Esophagus muscularis mucosa (tissue), 4 donors: ENCODE data around the gene LRP3. TPM values are rescaled to one million over a fixed set of nuclear protein-coding genes. Genes with fewer than 3 reads are reported as not detected.

Experiments
- DNase-seq: peaks from one replicate; pipeline ENCODE4 v3.0.0-alpha.2; 2017; ENCODE audit errors: extremely low spot score
- H3K27ac ChIP-seq, 4 donors: fragments of 200-600 bp; sonication (generic); replicated peaks in 1 of 4; 1 replicate in 3 of 4; 2 replicates in 1 of 4; pipeline ENCODE4 v1.5.1; 2016 to 2019; ENCODE audit warnings: mild to moderate bottlenecking in 1 of 4
- H3K27me3 ChIP-seq, 4 donors: fragments of 200-600 bp; sonication (generic); one replicate each; pipeline versions ENCODE4 v1.5.1 to v1.6.0; 2016 to 2019
- H3K36me3 ChIP-seq, 4 donors: fragments of 200-600 bp; sonication (generic); one replicate each; pipeline ENCODE4 v1.5.1; 2016 to 2019
- H3K4me1 ChIP-seq, 4 donors: fragments of 200-600 bp; sonication (generic); one replicate each; pipeline ENCODE4 v1.5.1; 2016 to 2019
- H3K4me3 ChIP-seq, 4 donors: fragments of 200-600 bp; sonication (generic); 1 replicate in 2 of 4; 2 replicates in 2 of 4; pipeline ENCODE4 v1.5.1; 2016 to 2019; ENCODE audit warnings: mild to moderate bottlenecking in 4 of 4, moderate library complexity in 1 of 4
- H3K9me3 ChIP-seq, 4 donors: fragments of 200-600 bp; sonication (generic); 1 replicate in 3 of 4; 2 replicates in 1 of 4; pipeline ENCODE4 v1.5.1; 2016 to 2019
- CTCF ChIP-seq, 3 experiments: fragments of 200-600 bp in 2 of 3; fragments of 450-650 bp in 1 of 3; sonication (generic) in 2 of 3; IDR thresholded peaks; one replicate each; pipeline ENCODE4 v1.5.1; 2017 to 2019; ENCODE audit warnings: antibody characterized with exemption in 3 of 3, mild to moderate bottlenecking in 2 of 3, moderate library complexity in 1 of 3
- EP300 ChIP-seq: sonication (generic); formaldehyde crosslinking; IDR thresholded peaks from one replicate; pipeline ENCODE4 v1.6.1; 2017; ENCODE audit warnings: antibody characterized with exemption
- POLR2A ChIP-seq: fragments of 450-650 bp; IDR thresholded peaks from one replicate; pipeline ENCODE4 v1.6.1; 2017; ENCODE audit warnings: antibody characterized with exemption, moderate library complexity, mild to moderate bottlenecking, low read depth
- POLR2AphosphoS5 ChIP-seq, 2 donors: sonication (generic); formaldehyde crosslinking; IDR thresholded peaks; one replicate each; pipeline ENCODE4 v1.6.1; 2017; ENCODE audit warnings: antibody characterized with exemption in 2 of 2
- WGBS: methylation state at CpG from one replicate; pipeline ENCODE4 v1.1.5; 2018; 5-methylcytosine and 5-hydroxymethylcytosine counted together
- intact Hi-C: fragments of 100-400 bp; cut with DNase I; formaldehyde crosslinking; loops from one replicate; pipeline ENCODE4 v1.15.1; 2023
- total RNA-seq, 4 donors: library from RNA; depleted of rRNA; stranded (reverse); fragments of >200 nt; gene quantifications; one replicate each; pipeline versions ENCODE4 v1.1.0 to v1.2.1, GENCODE V29; 2016

Gene LRP3
- total RNA-seq, 4 donors from 2014 or later = 34.5 to 76.7 (median 62.6) TPM

DNA sequence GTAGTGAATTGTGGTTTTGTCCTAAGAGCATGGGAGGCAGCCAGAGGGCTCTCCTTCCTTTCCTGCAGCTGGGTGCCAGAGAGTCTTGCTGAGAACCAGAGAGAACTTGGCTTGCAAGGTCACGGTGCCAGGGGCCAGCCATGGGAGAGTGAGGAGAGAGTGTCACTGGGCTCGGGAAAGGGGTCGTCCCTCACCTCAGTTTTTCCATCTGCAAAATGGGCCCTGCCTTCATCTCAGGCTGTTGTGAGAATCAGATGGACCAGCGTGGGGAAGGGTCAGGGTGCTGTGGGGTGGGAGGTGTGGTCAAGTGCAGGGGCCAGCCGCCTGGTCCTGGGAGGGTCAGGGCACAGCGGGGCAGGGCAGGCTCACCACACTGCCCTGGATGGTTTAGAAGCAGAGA is 7.3 kb downstream of the LRP3 start:
- intact Hi-C loops = no loop called here
- no peaks in the 10 kb centered on the region for H3K27me3 ChIP-seq
- H3K36me3 ChIP-seq = peaks cover 0 to 74% (median 53%) of the 10 kb centered on the region in 4 donors
- H3K4me3 ChIP-seq = no peak overlapping the region
- TF ChIP-seq CTCF (IDR thresholded peaks at IDR 0.05) = no peak
- TF ChIP-seq POLR2A = no peak
- H3K27ac ChIP-seq = no peak overlapping the region
- 97% methylated on average over 6 of the region's 6 CpGs for WGBS
- H3K4me1 ChIP-seq = peaks cover 0 to 2% (median 0%) of the 10 kb centered on the region in 4 donors
- no peak for DNase-seq
- H3K9me3 ChIP-seq = no peaks in the 10 kb centered on the region

- no peak for TF ChIP-seq EP300
- no peak for TF ChIP-seq POLR2AphosphoS5 (IDR thresholded peaks at IDR 0.05)
- TF ChIP-seq CTCF (IDR thresholded peaks at IDR 0.05) = no peak
- TF ChIP-seq POLR2A = no peak
- Histone ChIP-seq H3K4me3 (no peak overlapping the region), H3K36me3 (peaks cover 3 to 79% (median 57%) of the 10 kb centered on the region in 4 donors), H3K27me3 (no peaks in the 10 kb centered on the region), H3K9me3 (no peaks in the 10 kb centered on the region), H3K27ac (no peak overlapping the region), H3K4me1 (no peaks in the 10 kb centered on the region)
- 95% methylated on average over 7 of the region's 15 CpGs for WGBS
- intact Hi-C loops = no loop called here
- DNase-seq = no peak
Observed at GRCh38 chr19:33201886-33202545, 7.9 kb downstream of the LRP3 start.

DNA sequence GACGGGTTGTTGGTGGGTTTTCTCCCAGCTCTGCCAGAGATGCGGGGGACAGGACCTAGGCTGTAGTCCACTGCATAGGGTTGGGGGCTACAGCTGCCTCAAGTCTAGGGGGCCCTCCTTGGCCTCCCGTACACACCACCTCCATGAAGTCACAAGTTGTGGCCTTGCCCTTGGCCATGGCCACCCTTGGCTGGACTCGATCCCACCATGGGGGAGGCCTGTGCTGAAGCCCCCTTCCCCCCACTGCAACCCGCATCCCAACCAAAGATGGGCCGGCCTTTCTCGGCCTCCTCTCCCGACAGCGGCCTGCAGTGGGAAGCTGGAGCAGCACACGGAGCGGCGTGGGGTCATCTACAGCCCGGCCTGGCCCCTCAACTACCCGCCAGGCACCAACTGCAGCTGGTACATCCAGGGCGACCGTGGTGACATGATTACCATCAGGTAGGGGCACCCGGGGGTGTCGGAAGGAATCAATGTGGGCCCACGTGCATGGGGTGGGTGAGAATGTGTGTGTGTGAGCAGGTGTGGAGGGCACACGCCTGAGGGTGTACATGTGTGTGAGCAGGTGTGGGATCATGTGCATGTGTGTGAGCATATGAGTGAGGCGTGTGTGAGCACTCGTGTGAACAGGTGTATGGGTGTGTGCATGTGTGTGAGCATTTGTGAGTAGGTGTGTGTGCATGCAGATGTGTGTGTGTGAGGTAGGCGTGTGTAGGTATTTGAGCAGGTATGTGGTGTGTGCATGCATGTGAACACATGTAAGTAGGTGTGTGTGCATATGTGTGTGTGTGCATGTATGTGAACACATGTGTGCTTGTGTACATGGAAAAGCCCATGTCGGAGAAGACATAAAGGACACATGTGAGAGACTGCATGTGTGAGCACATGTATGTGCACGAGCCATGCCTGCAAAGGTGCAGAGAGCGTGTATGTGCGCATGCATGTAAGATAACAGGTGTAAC is 8.7 kb downstream of the LRP3 start:
- intact Hi-C loops = no loop called here
- TF ChIP-seq POLR2A (no peak), EP300 (no peak), CTCF (IDR thresholded peaks at IDR 0.05) (no peak), POLR2AphosphoS5 (IDR thresholded peaks at IDR 0.05) (no peak)
- Histone ChIP-seq H3K27ac (no peak overlapping the region), H3K27me3 (no peaks in the 10 kb centered on the region), H3K4me3 (no peak overlapping the region), H3K9me3 (no peaks in the 10 kb centered on the region), H3K4me1 (no peaks in the 10 kb centered on the region), H3K36me3 (peaks cover 3 to 79% (median 59%) of the 10 kb centered on the region in 4 donors)
- WGBS = 96% methylated on average over 24 of the region's 27 CpGs
- no peak for DNase-seq

DNA sequence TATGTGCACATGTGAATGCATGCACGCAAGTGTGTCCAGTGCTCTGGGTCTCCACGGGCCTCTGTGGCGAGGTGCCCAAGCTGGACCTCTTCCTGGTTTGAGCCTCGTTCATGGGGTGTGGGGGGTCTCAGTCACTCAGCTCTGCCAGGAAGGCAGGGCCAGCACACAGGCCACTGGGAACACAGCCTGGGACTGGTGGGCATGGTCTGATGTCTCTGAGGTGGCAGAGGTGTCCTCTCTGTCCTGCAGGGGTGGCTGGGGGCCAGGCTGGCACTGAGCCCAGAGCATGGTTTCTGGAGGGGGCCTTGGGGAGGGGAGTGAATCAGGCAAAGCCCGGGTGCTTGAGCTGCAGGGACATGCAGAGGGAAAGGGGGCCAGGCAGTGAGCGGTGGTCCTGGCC is 9.4 kb downstream of the LRP3 start:
- H3K4me3 ChIP-seq = no peak overlapping the region
- intact Hi-C loops = no loop called here
- no peak overlapping the region for H3K27ac ChIP-seq
- H3K4me1 ChIP-seq = no peaks in the 10 kb centered on the region
- H3K9me3 ChIP-seq = no peaks in the 10 kb centered on the region
- no peak for DNase-seq
- H3K27me3 ChIP-seq = no peaks in the 10 kb centered on the region
- WGBS = 72% methylated on average over 6 of the region's 6 CpGs
- peaks cover 3 to 72% (median 54%) of the 10 kb centered on the region in 4 donors for H3K36me3 ChIP-seq
- no peak for TF ChIP-seq EP300
- no peak for TF ChIP-seq POLR2A
- no peak for TF ChIP-seq CTCF (IDR thresholded peaks at IDR 0.05)
- TF ChIP-seq POLR2AphosphoS5 (IDR thresholded peaks at IDR 0.05) = no peak
